ENCODE measurements around the gene VPS50. TPM values are rescaled to one million over a fixed set of nuclear protein-coding genes. Genes with fewer than 3 reads are reported as not detected.

The VPS50 gene
- total and polyA plus RNA-seq, 9 donors: 7.7 to 28.6 (median 23.0) TPM

DNA sequence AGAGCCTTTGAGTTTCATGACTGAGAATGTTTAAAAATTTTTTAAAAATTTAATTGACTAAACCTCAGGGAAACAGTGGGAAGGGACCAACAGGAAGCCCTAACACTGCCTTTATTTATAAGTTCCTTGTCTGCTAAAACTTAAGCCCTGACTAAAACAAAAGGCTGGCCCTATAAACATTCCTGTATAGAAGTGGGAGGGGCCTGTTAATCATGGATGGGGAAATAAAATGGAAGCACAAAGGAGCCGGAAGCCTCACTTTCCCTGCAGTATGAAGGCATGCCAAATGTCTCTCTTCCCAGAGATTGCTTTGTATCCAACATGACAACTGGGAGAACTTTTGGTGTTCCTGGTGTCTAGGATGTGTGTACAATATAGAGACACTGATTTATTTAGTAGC is 66.0 kb downstream of the VPS50 start:
- TF ChIP-seq POLR2A (IDR thresholded peaks at IDR 0.05) (no peak), EP300 (IDR thresholded peaks at IDR 0.05) (no peak), CTCF (IDR thresholded peaks at IDR 0.05) (no peak)
- Histone ChIP-seq H3K4me3 (no peak overlapping the region), H3K27me3 (no peaks in the 10 kb centered on the region), H3K4me1 (ENCODE audit: insufficient read depth) (no peaks in the 10 kb centered on the region), H3K9me3 (no peaks in the 10 kb centered on the region), H3K36me3 (no peaks in the 10 kb centered on the region), H3K27ac (no peak overlapping the region)
- 92 to 96% (median 94%) methylated on average over 1 of the region's 1 CpG for WGBS, 3 donors
- intact Hi-C loops (cut with DNase I): no loop called here
- DNase-seq: no peak

GRCh38 chr7:93298671-93299070 is 66.5 kb downstream of the VPS50 start:
- Histone ChIP-seq H3K27ac (no peak overlapping the region), H3K4me1 (ENCODE audit: insufficient read depth) (no peaks in the 10 kb centered on the region), H3K4me3 (no peak overlapping the region), H3K27me3 (no peaks in the 10 kb centered on the region), H3K36me3 (no peaks in the 10 kb centered on the region), H3K9me3 (no peaks in the 10 kb centered on the region)
- no peak for DNase-seq
- 92 to 98% (median 93%) methylated on average over 2 of the region's 2 CpGs for WGBS, 3 donors
- TF ChIP-seq POLR2A (IDR thresholded peaks at IDR 0.05) (no peak), CTCF (IDR thresholded peaks at IDR 0.05) (no peak), EP300 (IDR thresholded peaks at IDR 0.05) (no peak)
- intact Hi-C loops (cut with DNase I): no loop called here

DNA sequence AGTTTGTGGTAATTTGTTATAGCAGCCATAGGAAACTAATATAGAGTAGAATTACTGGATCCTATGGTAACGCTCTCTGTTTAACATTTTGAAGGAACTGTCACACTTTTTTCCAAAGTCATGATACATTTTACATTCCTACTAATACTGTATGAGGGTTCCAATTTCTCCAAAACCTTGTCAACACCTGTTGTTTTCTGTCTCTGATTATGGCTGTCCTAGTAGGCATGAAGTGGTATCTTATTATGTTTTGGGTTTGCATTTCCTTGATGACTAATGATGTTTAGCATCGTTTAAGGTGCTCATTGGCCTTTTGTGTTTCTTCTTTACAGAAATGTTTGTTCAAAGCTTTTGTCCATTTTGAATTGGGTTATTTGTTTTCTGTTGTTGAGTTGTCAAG is 69.6 kb downstream of the VPS50 start:
- no peak for DNase-seq
- WGBS, 3 donors: 87 to 95% (median 93%) methylated on average over 2 of the region's 2 CpGs
- H3K27ac ChIP-seq: no peak overlapping the region
- no peaks in the 10 kb centered on the region for H3K9me3 ChIP-seq
- H3K36me3 ChIP-seq: no peaks in the 10 kb centered on the region
- no peak overlapping the region for H3K4me3 ChIP-seq
- TF ChIP-seq POLR2A (IDR thresholded peaks at IDR 0.05): no peak
- no peak for TF ChIP-seq EP300 (IDR thresholded peaks at IDR 0.05)
- no peak for TF ChIP-seq CTCF (IDR thresholded peaks at IDR 0.05)
- intact Hi-C loops (cut with DNase I): no loop called here
- H3K27me3 ChIP-seq: no peaks in the 10 kb centered on the region
- H3K4me1 ChIP-seq (ENCODE audit: insufficient read depth): no peaks in the 10 kb centered on the region

DNA sequence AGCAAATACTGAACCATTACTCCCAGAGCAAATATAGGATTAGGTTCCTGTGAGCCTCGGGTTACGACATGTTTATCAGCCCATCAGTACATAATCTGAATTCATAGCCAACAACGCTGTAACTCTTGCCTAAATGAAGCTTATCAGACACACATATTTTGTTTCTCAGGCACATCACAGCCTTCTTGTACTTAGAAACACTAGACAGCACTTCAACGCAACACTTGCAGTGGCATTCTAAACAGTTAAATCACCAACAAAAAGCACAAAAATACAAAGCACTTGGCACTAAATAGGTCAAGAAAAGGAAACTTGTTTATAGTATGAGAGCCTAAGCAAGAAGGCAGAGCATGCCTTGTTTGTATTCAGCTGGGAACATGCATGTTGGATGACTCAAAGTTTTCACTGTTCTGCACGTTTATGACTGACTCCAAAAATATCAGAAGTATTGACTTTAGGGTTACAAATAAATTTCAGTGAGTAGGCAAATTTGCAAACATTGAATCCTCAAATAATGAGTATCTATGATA is 75.0 kb downstream of the VPS50 start:
- Histone ChIP-seq H3K27ac (no peak overlapping the region), H3K4me1 (ENCODE audit: insufficient read depth) (no peaks in the 10 kb centered on the region), H3K27me3 (no peaks in the 10 kb centered on the region), H3K9me3 (no peaks in the 10 kb centered on the region), H3K36me3 (no peaks in the 10 kb centered on the region), H3K4me3 (no peak overlapping the region)
- DNase-seq: no peak
- intact Hi-C loops (cut with DNase I): no loop called here
- WGBS, 3 donors: 53 to 66% (median 57%) methylated on average over 5 of the region's 5 CpGs
- TF ChIP-seq CTCF (IDR thresholded peaks at IDR 0.05) (no peak), POLR2A (IDR thresholded peaks at IDR 0.05) (no peak), EP300 (IDR thresholded peaks at IDR 0.05) (no peak)
